GM18861 (cell line): ENCODE data around the gene LARGE1.

Source experiments
- ATAC-seq: cut with Tn5 transposase; IDR thresholded peaks from one replicate; pipeline ENCODE4 v1.9.1; 2021; ENCODE audit not compliant: unreplicated experiment

The LARGE1 gene

DNA sequence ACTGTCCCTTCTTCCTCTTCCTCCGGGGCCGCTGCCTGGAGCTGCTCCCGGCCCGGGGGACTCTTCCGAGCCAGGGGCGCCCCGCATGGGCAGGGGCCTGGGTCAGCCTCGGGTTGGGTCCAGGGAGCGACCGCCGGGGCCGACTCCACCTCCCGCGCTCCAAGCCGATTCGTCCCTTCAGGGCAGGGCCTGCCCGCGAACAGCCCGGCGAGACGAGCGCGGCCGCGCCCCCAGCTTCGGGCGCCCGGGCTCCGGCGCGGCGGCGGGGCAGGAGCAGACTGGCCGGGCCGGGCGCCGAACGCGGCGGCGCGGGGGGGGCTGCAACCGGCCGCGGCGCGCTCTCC is at the start of gene LARGE1:
Gene LARGE1, minus strand, starts transcription at position 280 of the 344 bp plus-strand sequence.
- peak; percentile 10 for ATAC-seq

GRCh38 chr22:33969045-33969444 is 48.8 kb upstream of the LARGE1 start:
- ATAC-seq: no peak

DNA sequence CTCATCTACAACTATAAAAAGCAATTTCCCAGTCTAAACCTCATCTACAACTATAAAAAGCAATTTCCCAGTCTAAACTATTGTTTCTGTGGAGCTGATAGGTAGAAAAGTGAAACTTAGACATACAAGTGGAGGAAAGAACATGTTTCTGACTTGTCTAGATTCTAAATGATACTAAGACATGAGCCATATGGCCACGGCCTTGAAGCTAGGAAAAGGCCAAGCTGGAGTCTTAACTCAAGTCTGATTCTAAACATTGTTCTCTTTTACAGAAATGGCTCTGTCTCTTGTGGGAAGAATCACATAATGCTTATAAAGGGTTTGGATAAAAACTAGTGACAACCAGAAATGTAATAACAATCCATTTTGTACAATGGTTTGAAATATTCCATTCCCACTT is 43.8 kb upstream of the LARGE1 start:
- no peak for ATAC-seq

GRCh38 chr22:33962409-33962808 is 42.1 kb upstream of the LARGE1 start:
- ATAC-seq: no peak

DNA sequence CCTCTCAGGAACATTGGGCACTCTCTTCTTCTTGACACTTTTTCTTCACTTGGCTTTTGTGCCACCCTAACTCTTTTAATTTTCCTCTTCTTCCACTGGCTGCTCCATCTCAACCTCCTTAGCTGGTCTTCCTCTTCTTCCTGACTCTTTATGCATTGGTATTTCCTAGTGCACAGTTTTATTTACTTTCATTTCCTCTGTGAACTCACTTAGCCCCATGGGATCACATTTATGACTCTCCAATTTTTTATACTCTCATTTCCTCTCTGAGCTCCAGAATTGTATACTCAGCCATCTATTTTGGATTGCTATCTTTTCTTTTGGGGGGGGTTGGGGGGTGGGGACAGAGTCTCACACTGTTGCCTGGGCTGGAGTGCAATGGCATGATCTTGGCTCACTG is 38.5 kb upstream of the LARGE1 start:
- no peak for ATAC-seq

GRCh38 chr22:33957086-33957485 is 36.8 kb upstream of the LARGE1 start:
- no peak for ATAC-seq

DNA sequence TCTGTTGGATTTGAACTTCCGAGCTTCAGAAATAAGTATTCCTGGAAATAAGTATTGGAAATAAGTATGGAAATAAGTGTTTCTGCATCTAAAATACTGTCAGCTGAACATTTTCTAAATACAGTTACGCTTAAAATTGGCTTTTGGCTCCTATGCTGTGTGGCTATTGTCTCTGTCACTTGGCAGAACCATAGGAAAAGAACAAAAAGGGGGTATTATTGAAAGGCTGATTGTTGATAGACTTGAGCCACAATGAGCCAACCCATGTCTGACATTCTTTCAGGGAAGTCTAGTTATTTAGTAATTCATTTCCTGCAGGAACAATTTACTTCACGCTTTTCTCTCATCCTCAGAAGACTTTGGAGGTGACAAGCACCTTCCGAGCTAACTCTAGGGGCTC is 32.5 kb upstream of the LARGE1 start:
- ATAC-seq: no peak

- ATAC-seq: no peak
Observed at GRCh38 chr22:33940741-33941140, 20.5 kb upstream of the LARGE1 start.

DNA sequence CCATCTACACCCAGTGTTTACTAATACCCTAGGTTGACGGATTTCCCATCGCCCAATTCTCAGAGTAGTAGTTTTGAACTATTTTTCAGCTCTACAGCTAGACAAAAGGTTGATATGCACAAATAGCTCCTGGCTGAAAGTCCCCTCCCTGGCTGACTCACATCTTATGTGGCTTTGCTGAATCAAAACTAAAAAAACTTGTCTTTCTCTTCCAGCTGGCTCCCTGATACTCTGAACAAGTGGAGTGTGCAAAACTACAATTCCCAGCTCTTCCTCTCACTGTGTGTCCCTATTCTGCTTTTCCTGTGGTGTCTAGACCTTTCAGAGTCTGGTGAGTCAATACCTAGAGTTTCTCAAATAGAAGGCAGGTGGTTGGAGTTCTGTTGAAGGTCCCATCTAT is 12.7 kb upstream of the LARGE1 start:
- ATAC-seq: no peak

DNA sequence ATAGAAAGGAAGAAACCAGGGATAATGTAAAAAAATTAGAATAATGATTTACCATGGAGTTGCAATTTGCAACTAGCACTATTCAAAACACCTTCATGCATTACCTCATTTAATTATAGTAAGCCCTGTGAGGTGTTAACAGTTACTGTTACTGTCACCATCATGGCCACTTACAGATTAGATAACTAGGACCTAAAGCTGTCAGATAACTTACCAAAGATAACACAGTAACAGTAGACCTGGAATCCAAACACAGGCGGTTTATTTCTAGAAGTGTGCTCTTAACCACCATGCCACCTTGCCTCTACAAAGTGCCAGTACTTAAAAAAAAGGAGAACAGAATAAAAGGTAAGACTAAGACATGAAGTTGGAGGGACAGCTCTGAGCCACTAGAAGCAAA is 11.1 kb upstream of the LARGE1 start:
- no peak for ATAC-seq

DNA sequence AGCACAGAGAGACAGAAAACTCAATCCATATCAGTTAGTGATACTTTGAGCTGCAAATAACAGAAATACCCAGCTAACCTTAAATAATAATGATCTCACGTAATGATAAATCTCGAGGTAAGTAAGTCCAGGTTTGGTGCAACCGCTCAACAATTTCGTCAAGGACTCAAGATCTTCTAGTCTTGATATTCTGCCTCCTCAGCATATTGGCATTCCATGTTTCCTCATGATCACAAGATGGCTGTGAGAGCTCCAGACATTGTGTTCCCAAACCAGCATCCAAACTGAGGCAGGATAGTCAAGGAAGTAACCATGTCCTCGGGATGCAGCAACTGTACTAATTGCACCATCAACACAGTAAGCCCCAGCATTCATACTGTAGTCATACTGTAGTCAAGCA is 7.5 kb upstream of the LARGE1 start:
- ATAC-seq: no peak

DNA sequence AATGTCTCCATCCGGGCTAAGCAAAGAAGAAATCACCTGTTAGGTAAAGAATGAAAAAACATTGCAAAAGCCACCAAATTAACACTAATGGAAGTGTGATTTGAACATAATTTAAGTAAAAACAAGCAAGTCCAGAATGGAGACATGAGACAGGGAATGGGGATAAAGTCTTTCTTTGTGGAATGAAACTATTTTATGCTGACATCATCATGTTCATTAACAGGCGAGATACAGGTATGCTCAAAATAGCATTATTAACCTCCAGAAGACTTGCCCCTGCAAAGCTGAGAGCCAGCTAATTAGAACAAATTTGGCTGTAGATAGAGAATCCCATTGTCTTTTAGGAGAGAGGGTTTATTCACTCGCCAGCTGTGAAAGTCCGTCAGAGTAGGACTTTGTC is 4.9 kb upstream of the LARGE1 start:
- ATAC-seq: no peak

DNA sequence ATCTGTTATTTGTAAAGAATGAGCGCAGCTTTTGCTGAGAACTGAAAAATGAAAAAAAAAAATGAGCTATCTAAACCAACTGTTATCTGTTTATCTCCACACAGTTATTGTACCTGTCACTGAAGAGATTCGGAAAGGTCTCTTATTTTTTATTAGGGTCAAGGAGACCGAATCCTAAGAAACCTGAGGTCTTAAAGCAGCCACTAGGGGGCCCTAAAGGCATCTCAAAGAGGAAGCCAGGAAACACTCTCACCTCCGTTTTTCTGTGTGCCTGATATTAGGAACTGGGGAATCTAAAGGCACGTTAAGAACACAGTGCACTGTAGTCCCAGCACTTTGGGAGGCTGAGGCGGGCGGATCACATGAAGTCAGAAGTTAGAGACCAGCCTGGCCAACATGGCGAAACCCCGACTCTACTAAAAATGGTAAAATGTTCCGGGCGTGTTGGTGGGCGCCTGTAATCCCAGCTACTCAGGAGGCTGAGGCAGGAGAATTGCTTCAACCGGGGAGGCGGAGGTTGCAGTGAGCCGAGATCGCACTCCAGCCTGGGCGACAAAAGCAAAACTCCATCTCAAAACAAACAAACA is 3.5 kb upstream of the LARGE1 start:
- ATAC-seq: no peak

DNA sequence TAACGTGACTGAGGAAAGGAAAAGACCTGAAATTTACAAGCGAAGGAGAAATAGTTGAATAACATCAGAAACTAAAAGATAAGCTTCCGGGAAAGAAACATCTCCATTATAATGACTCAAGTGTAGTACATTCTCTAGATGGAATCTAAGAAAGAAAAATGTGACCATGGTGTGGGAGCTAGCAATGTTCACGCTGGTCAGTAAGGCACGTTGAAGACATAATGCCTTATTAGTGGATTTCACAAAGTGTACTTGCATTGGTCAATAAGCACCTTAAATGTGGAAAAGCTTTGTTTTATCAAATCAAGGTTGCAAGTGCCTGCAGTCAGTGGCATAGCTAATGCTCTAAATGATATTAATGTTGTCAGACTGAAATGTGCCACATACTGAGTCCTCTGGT is 2.8 kb upstream of the LARGE1 start:
- no peak for ATAC-seq

DNA sequence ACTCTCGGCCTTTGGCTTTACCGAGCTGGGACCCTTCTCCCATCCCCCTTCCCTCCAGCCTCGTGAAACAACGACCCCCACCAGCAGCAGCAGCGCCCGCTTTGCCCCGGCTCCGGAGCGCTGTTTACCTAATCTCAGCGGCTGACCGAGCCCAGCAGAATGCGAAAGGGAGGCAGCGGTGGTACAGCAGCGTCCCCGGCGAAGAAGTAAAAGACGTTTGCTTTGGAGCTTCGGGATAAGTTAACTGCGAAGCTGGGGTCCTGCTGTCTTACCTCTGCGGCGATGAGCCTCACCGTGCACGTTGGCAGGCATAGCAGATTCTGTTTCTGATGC is 2.0 kb upstream of the LARGE1 start:
- ATAC-seq: no peak

DNA sequence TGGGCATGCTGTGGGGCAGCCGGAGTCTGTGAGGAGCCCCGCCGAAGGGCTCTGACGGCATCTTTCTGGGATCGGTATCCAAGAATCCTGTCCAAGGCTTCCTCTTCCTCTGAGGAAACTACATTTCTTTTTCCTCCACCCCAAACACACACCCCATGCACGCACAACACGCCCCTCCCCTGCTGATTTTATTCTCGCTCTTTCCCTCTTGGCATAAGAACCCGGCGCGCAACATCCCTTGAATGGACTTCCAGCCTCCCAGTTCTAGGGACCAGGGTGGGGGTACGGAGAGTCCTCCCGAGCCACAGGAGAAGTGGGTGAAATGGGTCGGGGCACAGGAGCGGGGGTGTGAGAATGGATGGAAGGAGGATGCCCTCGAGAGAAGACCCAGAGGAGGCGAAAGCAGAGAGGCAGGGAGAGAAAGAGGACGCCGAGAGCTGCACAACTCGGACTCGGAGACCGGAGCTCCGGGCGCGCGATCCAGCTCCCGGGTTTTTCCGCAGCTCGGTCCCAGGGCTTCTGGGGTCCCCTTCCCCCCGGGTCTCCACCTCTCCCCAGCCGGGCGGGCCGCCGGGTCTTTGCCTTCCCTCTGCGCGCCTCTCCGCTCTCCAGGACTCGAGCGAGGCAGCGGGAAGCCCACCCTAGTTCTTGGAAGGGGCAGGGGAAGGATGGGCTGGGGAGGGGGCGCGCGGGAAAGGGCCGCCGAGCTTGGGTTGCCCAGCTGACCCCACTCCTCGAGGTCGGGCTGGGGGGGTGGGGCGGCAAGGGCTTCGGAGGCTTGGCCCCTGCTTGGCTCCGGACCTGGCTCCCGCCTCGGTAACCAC is 1.5 kb upstream of the LARGE1 start:
- ATAC-seq: no peak

GRCh38 chr22:33920927-33921524 is 750 bp upstream of the LARGE1 start:
- peak; percentile 53 for ATAC-seq

DNA sequence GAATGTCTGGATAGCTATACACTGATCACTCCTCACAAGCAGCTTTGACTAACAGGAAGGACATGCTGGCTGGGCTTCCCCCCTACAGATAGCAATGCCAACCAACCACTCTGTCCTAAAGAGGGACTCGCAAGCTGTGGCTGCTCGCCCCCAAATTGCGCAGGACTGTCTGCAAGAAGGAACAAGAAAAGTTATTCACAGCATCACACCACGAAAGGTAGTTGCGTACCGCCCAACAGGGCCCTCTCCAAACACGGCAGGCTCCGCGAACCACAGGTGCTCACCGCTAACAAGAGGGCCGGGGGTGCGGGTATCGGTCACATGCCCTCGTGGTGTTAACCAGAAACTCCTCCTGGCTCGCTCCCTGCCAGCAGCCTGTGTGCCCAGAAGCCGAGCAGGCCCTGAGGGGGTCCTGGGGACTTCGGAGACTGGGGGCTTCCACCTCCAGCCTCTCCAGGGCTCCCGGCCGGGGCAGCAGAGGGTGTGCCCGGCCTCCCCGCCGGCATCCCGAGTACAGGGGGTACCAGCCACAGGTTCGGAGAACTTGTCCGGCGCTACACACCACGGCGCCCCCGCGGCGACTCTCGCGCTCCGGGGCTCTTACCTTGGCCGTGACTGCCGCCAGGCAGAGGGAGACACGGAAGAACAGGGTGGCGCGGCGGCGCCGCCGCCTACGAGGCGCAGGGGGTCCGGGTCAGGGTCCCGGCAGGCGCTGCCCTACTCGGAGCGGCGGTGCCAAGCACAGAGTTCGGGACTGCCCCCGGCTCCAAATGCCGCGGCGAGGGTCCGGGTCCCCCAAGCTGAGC is 682 bp downstream of the LARGE1 start:
- ATAC-seq: peak; percentile 7

DNA sequence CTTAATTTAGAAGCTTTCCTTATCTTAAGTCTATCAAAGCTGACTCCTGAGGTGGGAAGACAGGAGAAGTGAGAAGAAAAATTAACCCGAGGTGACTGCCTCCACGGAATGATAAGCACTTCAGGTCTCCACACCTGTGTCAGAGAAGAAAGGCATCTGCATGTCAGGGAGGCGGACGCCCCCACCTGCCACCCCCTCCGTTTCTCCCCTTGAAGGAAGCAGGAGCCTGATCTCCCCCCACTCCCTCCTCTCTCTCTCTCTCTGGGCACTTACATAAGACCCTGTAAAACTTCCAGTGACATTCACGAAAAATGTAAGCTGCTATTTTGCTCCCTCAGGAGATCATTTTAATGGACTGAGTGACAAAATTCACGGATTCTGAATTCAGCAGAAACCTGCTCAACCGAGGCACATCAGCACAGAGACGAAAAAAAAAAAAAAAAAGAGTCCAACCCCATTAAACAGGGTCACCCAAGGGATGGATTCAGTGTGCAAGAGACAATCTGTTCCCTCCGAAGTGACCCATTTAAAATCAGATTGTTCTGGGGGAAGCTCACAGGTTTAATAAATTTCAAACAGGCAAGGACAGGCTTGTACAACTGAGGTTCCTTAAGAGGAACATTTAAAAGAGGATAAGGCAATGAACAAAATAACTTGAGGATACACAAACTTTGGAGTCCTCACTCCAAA is 1.5 kb downstream of the LARGE1 start:
- no peak for ATAC-seq

GRCh38 chr22:33917744-33918406 is 2.4 kb downstream of the LARGE1 start:
- ATAC-seq: no peak

DNA sequence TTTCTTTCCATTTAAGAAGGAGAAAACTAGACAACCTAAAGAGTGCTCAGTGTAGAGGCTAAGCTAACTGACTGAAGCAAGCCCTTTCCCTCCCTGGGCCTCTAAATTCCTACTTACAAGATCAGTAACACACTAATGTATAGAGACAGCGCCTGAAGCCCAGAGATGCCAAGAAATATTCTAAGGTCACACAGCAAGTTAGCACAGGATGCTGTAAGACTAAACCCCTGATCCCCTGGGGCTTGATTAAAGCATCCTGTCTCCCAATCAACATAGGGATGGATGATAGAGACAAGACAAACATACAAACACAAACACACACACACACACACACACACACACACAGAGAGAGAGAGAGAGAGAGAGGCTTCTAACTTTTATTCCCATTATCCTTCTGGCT is 5.6 kb downstream of the LARGE1 start:
- no peak for ATAC-seq
